Body of pancreas (tissue), 4 donors: ENCODE measurements around the gene FYCO1.

Experiments
- POLR2A ChIP-seq, 3 donors: fragments of 450-650 bp; IDR thresholded peaks; one replicate each; pipeline ENCODE4 v1.6.1; 2016; ENCODE audit warnings: antibody characterized with exemption in 3 of 3, mild to moderate bottlenecking in 2 of 3
- TF ChIP-seq, protein P1 (sequence below), 7 experiments: fragments of 450-650 bp in 4 of 7; fragments of 200-600 bp in 3 of 7; sonication (generic) in 3 of 7; IDR thresholded peaks; one replicate each; pipeline ENCODE4 v1.5.1; 2016 to 2019; ENCODE audit warnings: antibody characterized with exemption in 7 of 7

DNA sequence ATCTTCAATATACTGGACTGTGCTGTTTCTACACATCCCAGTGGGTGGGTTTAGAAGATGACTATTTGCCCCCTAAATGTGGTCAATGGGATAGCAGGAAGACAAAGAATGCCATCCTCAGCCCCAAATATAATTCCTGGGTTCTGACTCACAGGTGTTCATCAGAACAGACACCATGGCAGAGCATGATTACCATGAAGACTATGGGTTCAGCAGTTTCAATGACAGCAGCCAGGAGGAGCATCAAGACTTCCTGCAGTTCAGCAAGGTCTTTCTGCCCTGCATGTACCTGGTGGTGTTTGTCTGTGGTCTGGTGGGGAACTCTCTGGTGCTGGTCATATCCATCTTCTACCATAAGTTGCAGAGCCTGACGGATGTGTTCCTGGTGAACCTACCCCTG lies 49.3 kb downstream of the FYCO1 start:
- TF ChIP-seq, protein P1, sequence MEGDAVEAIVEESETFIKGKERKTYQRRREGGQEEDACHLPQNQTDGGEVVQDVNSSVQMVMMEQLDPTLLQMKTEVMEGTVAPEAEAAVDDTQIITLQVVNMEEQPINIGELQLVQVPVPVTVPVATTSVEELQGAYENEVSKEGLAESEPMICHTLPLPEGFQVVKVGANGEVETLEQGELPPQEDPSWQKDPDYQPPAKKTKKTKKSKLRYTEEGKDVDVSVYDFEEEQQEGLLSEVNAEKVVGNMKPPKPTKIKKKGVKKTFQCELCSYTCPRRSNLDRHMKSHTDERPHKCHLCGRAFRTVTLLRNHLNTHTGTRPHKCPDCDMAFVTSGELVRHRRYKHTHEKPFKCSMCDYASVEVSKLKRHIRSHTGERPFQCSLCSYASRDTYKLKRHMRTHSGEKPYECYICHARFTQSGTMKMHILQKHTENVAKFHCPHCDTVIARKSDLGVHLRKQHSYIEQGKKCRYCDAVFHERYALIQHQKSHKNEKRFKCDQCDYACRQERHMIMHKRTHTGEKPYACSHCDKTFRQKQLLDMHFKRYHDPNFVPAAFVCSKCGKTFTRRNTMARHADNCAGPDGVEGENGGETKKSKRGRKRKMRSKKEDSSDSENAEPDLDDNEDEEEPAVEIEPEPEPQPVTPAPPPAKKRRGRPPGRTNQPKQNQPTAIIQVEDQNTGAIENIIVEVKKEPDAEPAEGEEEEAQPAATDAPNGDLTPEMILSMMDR (IDR thresholded peaks at IDR 0.05), result no peak
- no peak for TF ChIP-seq POLR2A (IDR thresholded peaks at IDR 0.05)
